HepG2 (cell line): ENCODE results near the gene PLOD3. TPM values are rescaled to one million over a fixed set of nuclear protein-coding genes. Genes with fewer than 3 reads are reported as not detected.

Source experiments
- AKAP8 ChIP-seq: sonication (generic); formaldehyde crosslinking; IDR thresholded peaks from 2 replicates; pipeline ENCODE4 v1.5.1; 2020; ENCODE audit warnings: mild to moderate bottlenecking, missing genetic modification reagents
- ARNT ChIP-seq: fragments of 450-650 bp; IDR thresholded peaks from 2 replicates; pipeline ENCODE4 v1.6.1; 2017
- ATF7-NPFF ChIP-seq: sonication (generic); formaldehyde crosslinking; IDR thresholded peaks from 2 replicates; pipeline ENCODE4 v1.8.1; 2023; ENCODE audit warnings: mild to moderate bottlenecking, low read depth, missing genetic modification reagents, moderate library complexity
- HCFC1 ChIP-seq: fragments of 150-350 bp; IDR thresholded peaks from 2 replicates; pipeline ENCODE4 v1.6.1; 2014; ENCODE audit warnings: low read depth, low read length
- JDP2 ChIP-seq: sonication (generic); formaldehyde crosslinking; IDR thresholded peaks from 2 replicates; pipeline ENCODE4 v1.8.1; 2022; ENCODE audit warnings: missing genetic modification reagents, borderline replicate concordance
- MAFG ChIP-seq: sonication (generic); formaldehyde crosslinking; IDR thresholded peaks from 2 replicates; pipeline ENCODE4 v1.5.1; 2020; ENCODE audit warnings: mild to moderate bottlenecking, missing genetic modification reagents
- NFYB ChIP-seq: sonication (generic); formaldehyde crosslinking; IDR thresholded peaks from 2 replicates; pipeline ENCODE4 v1.4.0; 2020; ENCODE audit warnings: missing genetic modification reagents
- POLR2AphosphoS2 ChIP-seq: IDR thresholded peaks from 2 replicates; pipeline ENCODE4 v1.6.1; 2011; ENCODE audit warnings: low read depth, low read length, improper control_type of control experiment
- POLR2G ChIP-seq: fragments of 200-400 bp; formaldehyde crosslinking; IDR thresholded peaks from 2 replicates; pipeline ENCODE4 v1.6.1; 2018; ENCODE audit warnings: mild to moderate bottlenecking, low read depth, low read length, moderate library complexity
- RBM39 ChIP-seq: fragments of 200-400 bp; formaldehyde crosslinking; IDR thresholded peaks from one replicate; pipeline ENCODE4 v1.6.1; 2018; ENCODE audit warnings: antibody characterized with exemption, mild to moderate bottlenecking, low read depth, low read length; ENCODE audit not compliant: poor library complexity, severe bottlenecking
- REPIN1 ChIP-seq: sonication (generic); formaldehyde crosslinking; IDR thresholded peaks from 2 replicates; pipeline ENCODE4 v1.8.0; 2022; ENCODE audit warnings: missing genetic modification reagents, low read depth, mild to moderate bottlenecking, borderline replicate concordance
- SAFB2 ChIP-seq: sonication (generic); formaldehyde crosslinking; IDR thresholded peaks from 2 replicates; pipeline ENCODE4 v1.5.1; 2020; ENCODE audit warnings: missing genetic modification reagents, low read depth, mild to moderate bottlenecking, borderline replicate concordance
- SNAI1 ChIP-seq: sonication (generic); formaldehyde crosslinking; IDR thresholded peaks from 2 replicates; pipeline ENCODE4 v1.5.0; 2020; ENCODE audit warnings: mild to moderate bottlenecking, missing genetic modification reagents, borderline replicate concordance
- TSC22D2 ChIP-seq: sonication (generic); formaldehyde crosslinking; IDR thresholded peaks from 2 replicates; pipeline ENCODE4 v1.5.1; 2020; ENCODE audit warnings: missing genetic modification reagents, mild to moderate bottlenecking, borderline replicate concordance
- ZNF615 ChIP-seq: sonication (generic); formaldehyde crosslinking; IDR thresholded peaks from 2 replicates; pipeline ENCODE4 v1.5.0; 2020; ENCODE audit warnings: mild to moderate bottlenecking, missing genetic modification reagents, borderline replicate concordance
- ZNF644 ChIP-seq: IDR thresholded peaks from 2 replicates; pipeline ENCODE4 v1.6.1; 2016; ENCODE audit warnings: low read depth
- ZNF652 ChIP-seq: IDR thresholded peaks from 2 replicates; pipeline ENCODE4 v1.6.1; 2016; ENCODE audit warnings: low read depth, borderline replicate concordance
- ZNF781 ChIP-seq: sonication (generic); formaldehyde crosslinking; IDR thresholded peaks from 2 replicates; pipeline ENCODE4 v1.5.1; 2020; ENCODE audit warnings: borderline replicate concordance, mild to moderate bottlenecking, missing genetic modification reagents; ENCODE audit errors: not compliant biosample characterization
- ZNF850 ChIP-seq: sonication (generic); formaldehyde crosslinking; conservative IDR thresholded peaks from 2 replicates; pipeline ENCODE4 v1.9.0; 2021; ENCODE audit warnings: mild to moderate bottlenecking, missing genetic modification reagents
- polyA plus RNA-seq, 8 experiments: library from polyadenylated mRNA; depleted of rRNA in 3 of 8; stranded (reverse) in 7 of 8; unstranded in 1 of 8; fragments of >200 nt; fragmentation: Illumina TruSeq in 4 of 8; extraction: Trizol in 4 of 8; gene quantifications; 2 replicates each; pipeline versions ENCODE4 v1.2.1 to v1.2.3, GENCODE V29; 2011 to 2016; ENCODE audit warnings: low read depth in 4 of 8, missing spikeins in 1 of 8, mixed read lengths in 1 of 8; ENCODE audit not compliant: insufficient read depth in 1 of 8
- total RNA-seq, 5 experiments: library from RNA; depleted of rRNA; stranded (reverse); fragments of >200 nt; fragmentation: Illumina TruSeq; extraction: Trizol; gene quantifications; 2 replicates each; pipeline ENCODE4 v1.2.3, GENCODE V29; 2016; ENCODE audit warnings: low read depth in 1 of 5
- TF ChIP-seq, protein P1 (sequence below): sonication (generic); formaldehyde crosslinking; conservative IDR thresholded peaks from 2 replicates; pipeline ENCODE4 v1.4.0; 2020; ENCODE audit warnings: missing genetic modification reagents
- TF ChIP-seq, protein P2 (sequence below): sonication (generic); formaldehyde crosslinking; IDR thresholded peaks from 2 replicates; pipeline ENCODE4 v1.8.0; 2022; ENCODE audit warnings: mild to moderate bottlenecking, missing genetic modification reagents, moderate library complexity
- TF ChIP-seq, protein P3 (sequence below): sonication (generic); formaldehyde crosslinking; IDR thresholded peaks from 2 replicates; pipeline ENCODE4 v1.8.0; 2022; ENCODE audit warnings: missing genetic modification reagents, low read depth, mild to moderate bottlenecking, borderline replicate concordance
- TF ChIP-seq, protein P4 (sequence below): sonication (generic); formaldehyde crosslinking; IDR thresholded peaks from 2 replicates; pipeline ENCODE4 v1.5.1; 2020; ENCODE audit warnings: missing genetic modification reagents, mild to moderate bottlenecking, borderline replicate concordance
- TF ChIP-seq, protein P5 (sequence below): IDR thresholded peaks from 2 replicates; pipeline ENCODE4 v1.6.1; 2012; ENCODE audit warnings: low read depth, low read length, improper control_type of control experiment

PLOD3 gene
- total and polyA plus RNA-seq, 2 of the 13 experiments (the other 11 are each of a cell fraction or from before 2014, with no cell fraction given) = 65.8 to 67.4 TPM

DNA sequence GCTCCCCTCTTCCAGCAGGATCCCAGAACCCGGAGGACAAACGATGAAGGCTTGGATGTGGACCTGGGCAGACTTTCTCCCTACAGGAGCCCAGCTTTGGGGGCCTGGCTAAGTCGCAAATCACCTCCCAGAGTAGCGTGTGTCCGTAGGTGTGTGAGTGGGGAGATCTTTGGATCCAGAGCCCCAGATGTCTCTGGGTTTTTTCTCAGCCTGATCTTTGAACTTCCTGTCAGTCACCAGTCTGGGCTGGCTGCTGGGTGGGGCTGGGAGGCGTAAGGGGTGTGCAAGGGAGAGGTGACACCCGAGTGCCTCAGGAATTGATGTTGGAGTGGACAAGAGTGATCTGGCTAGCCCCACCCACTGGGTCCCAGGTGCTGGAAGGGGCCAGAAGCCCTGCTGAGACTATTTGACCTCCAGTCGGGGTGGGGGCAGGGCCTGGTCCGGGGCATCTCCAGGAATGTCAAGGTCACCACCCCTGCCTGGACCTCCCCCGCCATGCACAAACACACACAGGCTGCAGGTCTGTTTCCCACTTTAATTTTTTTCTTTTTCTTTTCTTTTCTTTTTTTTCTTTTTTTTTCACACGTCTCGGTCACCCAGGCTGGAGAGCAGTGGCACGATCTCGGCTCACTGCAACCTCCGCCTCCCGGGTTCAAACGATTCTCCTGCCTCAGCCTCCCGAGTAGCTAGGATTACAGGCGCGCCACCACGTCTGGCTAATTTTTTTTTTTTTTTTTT, 16.4 kb downstream of the PLOD3 start, which contains the start of gene MOGAT3 (continued):
- TF ChIP-seq, protein P1, sequence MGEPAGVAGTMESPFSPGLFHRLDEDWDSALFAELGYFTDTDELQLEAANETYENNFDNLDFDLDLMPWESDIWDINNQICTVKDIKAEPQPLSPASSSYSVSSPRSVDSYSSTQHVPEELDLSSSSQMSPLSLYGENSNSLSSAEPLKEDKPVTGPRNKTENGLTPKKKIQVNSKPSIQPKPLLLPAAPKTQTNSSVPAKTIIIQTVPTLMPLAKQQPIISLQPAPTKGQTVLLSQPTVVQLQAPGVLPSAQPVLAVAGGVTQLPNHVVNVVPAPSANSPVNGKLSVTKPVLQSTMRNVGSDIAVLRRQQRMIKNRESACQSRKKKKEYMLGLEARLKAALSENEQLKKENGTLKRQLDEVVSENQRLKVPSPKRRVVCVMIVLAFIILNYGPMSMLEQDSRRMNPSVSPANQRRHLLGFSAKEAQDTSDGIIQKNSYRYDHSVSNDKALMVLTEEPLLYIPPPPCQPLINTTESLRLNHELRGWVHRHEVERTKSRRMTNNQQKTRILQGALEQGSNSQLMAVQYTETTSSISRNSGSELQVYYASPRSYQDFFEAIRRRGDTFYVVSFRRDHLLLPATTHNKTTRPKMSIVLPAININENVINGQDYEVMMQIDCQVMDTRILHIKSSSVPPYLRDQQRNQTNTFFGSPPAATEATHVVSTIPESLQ (CRISPR knock-in tag) = 0 out of 2 replicates have a peak, but pooled peaks have one; percentile 67
- TF ChIP-seq HCFC1 (no peak), REPIN1 (CRISPR knock-in tag) (peak; percentile 56), ZNF850 (CRISPR knock-in tag) (no peak), ZNF644 (CRISPR knock-in tag) (no peak), NFYB (no peak), POLR2G (peak; percentile 95), ARNT (no peak), SAFB2 (CRISPR knock-in tag) (no peak), ATF7-NPFF (peak; percentile 48; the same call in 1 of the 2 replicates), ZNF781 (peak; percentile 89), RBM39 (no peak), ZNF615 (0 out of 2 replicates have a peak, but pooled peaks have one; percentile 55), POLR2AphosphoS2 (no peak), MAFG (CRISPR knock-in tag) (no peak), JDP2 (CRISPR knock-in tag) (no peak; the same call in 1 of the 2 replicates), TSC22D2 (peak; percentile 31; the same call in 1 of the 2 replicates), ZNF652 (CRISPR knock-in tag) (peak; percentile 7; the same call in 1 of the 2 replicates), SNAI1 (CRISPR knock-in tag) (no peak), AKAP8 (CRISPR knock-in tag) (no peak)
- TF ChIP-seq, protein P2, sequence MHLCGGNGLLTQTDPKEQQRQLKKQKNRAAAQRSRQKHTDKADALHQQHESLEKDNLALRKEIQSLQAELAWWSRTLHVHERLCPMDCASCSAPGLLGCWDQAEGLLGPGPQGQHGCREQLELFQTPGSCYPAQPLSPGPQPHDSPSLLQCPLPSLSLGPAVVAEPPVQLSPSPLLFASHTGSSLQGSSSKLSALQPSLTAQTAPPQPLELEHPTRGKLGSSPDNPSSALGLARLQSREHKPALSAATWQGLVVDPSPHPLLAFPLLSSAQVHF (CRISPR knock-in tag) = no peak
- TF ChIP-seq, protein P3, sequence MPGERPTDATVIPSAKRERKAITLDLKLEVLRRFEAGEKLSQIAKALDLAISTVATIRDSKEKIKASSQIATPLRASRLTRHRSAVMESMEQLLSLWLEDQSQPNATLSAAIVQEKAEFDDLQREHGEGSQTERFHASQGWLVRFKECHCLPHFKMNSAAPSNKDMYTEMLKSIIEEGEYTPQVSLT = no peak
- TF ChIP-seq, protein P4, sequence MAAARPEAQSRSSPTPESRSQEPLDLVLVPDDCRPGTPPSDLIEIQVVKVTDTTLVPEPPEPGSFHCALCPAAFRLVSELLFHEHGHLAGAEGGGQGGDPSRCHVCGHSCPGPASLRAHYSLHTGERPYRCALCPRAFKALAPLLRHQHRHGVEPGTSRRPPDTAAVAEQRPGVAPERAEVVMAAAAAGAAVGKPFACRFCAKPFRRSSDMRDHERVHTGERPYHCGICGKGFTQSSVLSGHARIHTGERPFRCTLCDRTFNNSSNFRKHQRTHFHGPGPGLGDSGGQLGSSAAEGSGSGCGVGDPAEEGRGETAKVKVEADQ = no peak
- TF ChIP-seq, protein P5, sequence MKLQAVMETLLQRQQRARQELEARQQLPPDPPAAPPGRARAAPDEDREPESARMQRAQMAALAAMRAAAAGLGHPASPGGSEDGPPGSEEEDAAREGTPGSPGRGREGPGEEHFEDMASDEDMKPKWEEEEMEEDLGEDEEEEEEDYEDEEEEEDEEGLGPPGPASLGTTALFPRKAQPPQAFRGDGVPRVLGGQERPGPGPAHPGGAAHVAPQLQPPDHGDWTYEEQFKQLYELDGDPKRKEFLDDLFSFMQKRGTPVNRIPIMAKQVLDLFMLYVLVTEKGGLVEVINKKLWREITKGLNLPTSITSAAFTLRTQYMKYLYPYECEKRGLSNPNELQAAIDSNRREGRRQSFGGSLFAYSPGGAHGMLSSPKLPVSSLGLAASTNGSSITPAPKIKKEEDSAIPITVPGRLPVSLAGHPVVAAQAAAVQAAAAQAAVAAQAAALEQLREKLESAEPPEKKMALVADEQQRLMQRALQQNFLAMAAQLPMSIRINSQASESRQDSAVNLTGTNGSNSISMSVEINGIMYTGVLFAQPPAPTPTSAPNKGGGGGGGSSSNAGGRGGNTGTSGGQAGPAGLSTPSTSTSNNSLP = no peak
